ENCODE results near the gene STON1. TPM values are rescaled to one million over a fixed set of nuclear protein-coding genes. Genes with fewer than 3 reads are reported as not detected.

STON1 gene
- polyA plus RNA-seq, 3 donors = 2.2 to 58.1 (median 24.4) TPM

Other genes with a start within 250 kb of the STON1 start
- 1 to 10 TPM; 4.2 to 8.9 (median 8.3) TPM for gene FOXN2, start 215.5 kb upstream of the STON1 start, polyA plus RNA-seq
- 10 to 100 TPM in 2 of 3 donors, 1 to 10 TPM in 1; 6.7 to 29.0 (median 10.5) TPM for gene PPP1R21, start 89.4 kb upstream of the STON1 start, polyA plus RNA-seq
- 1 to 10 TPM in 1 of 3 donors, under 1 TPM in 2; 0.03 to 1.7 (median 0.34) TPM for gene GTF2A1L, start 87.7 kb downstream of the STON1 start, polyA plus RNA-seq
- under 1 TPM in 2 of 3 donors, not detected in 1; 0.22 to 0.61 TPM for gene LHCGR, start 225.6 kb downstream of the STON1 start, polyA plus RNA-seq

Data from adipose tissue (tissue), 3 donors.